ENCODE measurements around the gene RETREG3.

DNA sequence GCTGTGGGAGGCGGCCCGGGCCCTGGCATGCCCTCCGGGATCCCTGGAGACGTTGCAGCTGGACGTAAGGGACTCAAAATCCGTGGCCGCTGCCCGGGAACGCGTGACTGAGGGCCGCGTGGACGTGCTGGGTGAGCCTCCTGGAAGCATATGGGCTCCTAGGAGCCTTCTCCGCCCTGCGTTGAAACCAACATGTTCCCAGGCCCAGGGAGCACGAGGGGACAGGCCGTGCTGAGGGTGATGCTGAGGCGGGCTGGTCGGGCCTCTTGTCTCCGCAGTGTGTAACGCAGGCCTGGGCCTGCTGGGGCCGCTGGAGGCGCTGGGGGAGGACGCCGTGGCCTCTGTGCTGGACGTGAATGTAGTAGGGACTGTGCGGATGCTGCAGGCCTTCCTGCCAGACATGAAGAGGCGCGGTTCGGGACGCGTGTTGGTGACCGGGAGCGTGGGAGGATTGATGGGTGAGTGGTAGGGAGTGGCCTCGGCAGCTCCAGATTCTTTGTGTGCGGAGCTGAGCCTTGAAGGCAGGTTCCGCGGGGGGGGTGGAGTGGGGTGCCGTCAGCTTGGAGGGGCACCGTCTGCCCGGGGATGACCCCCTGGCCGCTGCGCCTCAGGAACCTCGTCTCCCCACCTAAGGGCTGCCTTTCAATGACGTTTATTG lies 55.9 kb downstream of the RETREG3 start:
- TF ChIP-seq, protein P1, sequence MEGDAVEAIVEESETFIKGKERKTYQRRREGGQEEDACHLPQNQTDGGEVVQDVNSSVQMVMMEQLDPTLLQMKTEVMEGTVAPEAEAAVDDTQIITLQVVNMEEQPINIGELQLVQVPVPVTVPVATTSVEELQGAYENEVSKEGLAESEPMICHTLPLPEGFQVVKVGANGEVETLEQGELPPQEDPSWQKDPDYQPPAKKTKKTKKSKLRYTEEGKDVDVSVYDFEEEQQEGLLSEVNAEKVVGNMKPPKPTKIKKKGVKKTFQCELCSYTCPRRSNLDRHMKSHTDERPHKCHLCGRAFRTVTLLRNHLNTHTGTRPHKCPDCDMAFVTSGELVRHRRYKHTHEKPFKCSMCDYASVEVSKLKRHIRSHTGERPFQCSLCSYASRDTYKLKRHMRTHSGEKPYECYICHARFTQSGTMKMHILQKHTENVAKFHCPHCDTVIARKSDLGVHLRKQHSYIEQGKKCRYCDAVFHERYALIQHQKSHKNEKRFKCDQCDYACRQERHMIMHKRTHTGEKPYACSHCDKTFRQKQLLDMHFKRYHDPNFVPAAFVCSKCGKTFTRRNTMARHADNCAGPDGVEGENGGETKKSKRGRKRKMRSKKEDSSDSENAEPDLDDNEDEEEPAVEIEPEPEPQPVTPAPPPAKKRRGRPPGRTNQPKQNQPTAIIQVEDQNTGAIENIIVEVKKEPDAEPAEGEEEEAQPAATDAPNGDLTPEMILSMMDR (IDR thresholded peaks at IDR 0.05; ENCODE audit: low read length) = no peak
- TF ChIP-seq EZH2phosphoT487 (IDR thresholded peaks at IDR 0.05; ENCODE audit: low read length) = no peak

All from MM.1S (cell line).